NCI-H187 (cell line): ENCODE data around the gene RFPL2.
"Not testable (repeated sequence)": the region's sequence is repeated elsewhere in the genome, so short reads cannot be mapped to it uniquely, and the experiment has no call there.

Experiments
- DNase-seq, 2 experiments: peaks; one replicate each; lab custom pipeline; 2025; lab: John Stamatoyannopoulos, UW

The RFPL2 gene

GRCh38 chr22:32205974-32206773 is 1.3 kb upstream of the RFPL2 start:
- no peak for DNase-seq

GRCh38 chr22:32204040-32204855 is 625 bp downstream of the RFPL2 start:
- no peak for DNase-seq

GRCh38 chr22:32203181-32204039 is 1.5 kb downstream of the RFPL2 start:
- no peak for DNase-seq

GRCh38 chr22:32202539-32203180 is 2.2 kb downstream of the RFPL2 start:
- DNase-seq = peak in 1 of 2 experiments; percentile 21

- DNase-seq = no peak
These were observed 2.7 kb downstream of the RFPL2 start for GRCh38 chr22:32202161-32202538.

- no peak for DNase-seq
These were observed 4.1 kb downstream of the RFPL2 start for GRCh38 chr22:32200752-32201151.

GRCh38 chr22:32199961-32200360 is 4.9 kb downstream of the RFPL2 start:
- no peak for DNase-seq

GRCh38 chr22:32199341-32199740 is 5.5 kb downstream of the RFPL2 start:
- DNase-seq = no peak

- DNase-seq = not testable (repeated sequence)
These were observed 7.2 kb downstream of the RFPL2 start for GRCh38 chr22:32197553-32198226.

- DNase-seq = not testable (repeated sequence)
These were observed 9.0 kb downstream of the RFPL2 start for GRCh38 chr22:32195900-32196299.

GRCh38 chr22:32193346-32193745 is 11.5 kb downstream of the RFPL2 start:
- not testable (repeated sequence) for DNase-seq

- not testable (repeated sequence) for DNase-seq
These were observed 13.9 kb downstream of the RFPL2 start for GRCh38 chr22:32191021-32191420.

GRCh38 chr22:32185821-32186220 is 19.1 kb downstream of the RFPL2 start:
- DNase-seq = no peak

- no peak for DNase-seq
These were observed 21.2 kb downstream of the RFPL2 start for GRCh38 chr22:32183625-32184024.

GRCh38 chr22:32181043-32181442 is 23.8 kb downstream of the RFPL2 start:
- no peak for DNase-seq

GRCh38 chr22:32177221-32177765 is 27.6 kb downstream of the RFPL2 start:
- no peak for DNase-seq

GRCh38 chr22:32175683-32176644 is 28.9 kb downstream of the RFPL2 start:
- no peak for DNase-seq

GRCh38 chr22:32175115-32175514 is 29.8 kb downstream of the RFPL2 start:
- DNase-seq = no peak

GRCh38 chr22:32165681-32166080 is 39.2 kb downstream of the RFPL2 start:
- DNase-seq = no peak
